Stimulated activated CD4-positive, alpha-beta T cell treated with anti-CD3 and anti-CD28 coated beads, Interleukin-2, amount 100 ng/mL, for 24 hours (primary cell): ENCODE results near the gene GLCCI1.

Source experiments
- DNase-seq, 2 donors: peaks; one replicate each; pipeline ENCODE4 v3.0.0-alpha.2; 2020

GLCCI1 gene

DNA sequence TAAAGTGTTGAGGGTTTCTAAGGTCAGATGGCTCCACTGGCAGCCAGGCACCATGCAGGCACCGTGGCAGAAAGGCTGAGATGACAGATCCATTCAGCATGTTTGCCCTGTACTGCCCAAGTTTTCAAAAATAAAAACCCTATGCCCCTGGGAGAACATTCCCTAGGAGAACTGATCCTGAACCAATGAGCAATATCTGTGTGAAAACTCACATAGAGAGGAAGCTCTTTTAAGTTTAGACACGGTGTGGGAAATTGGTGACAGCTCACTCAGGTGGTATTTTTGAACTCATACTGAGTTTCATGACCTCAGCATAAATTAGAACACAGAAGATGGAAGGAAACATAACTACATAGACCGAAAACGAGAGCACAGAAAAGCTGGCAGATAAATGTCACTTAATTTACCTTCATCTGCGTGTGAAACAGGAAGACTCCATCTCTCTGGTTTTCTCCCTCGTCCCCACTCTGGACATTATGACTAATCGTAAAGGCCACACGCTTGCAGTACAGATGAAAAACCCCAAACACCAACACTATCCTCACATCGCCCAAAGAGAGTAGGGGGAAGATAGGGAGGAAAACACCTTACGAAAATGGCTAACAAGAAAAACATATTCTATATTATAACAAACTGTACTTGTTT, 165.6 kb downstream of the GLCCI1 start:
- peak; percentile 21 to 52 for DNase-seq

DNA sequence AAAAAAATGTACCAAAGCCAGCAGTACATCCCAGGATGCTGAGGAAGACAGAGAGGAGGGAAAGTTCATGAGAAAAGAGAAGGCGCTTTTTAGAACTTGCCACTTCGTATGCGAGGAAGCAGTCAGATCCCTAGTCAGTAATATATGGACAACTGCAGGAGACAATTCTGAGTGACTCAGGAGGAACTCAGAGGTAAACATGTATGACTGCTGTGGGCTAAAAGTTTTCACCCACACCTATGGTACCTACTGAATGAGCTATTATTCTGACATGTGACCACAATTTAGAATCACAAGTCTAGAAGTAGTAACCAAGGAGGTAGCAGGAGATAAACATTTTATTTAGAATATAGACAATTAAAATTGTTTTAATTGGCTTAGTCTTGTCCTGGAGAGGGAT, 166.8 kb downstream of the GLCCI1 start:
- DNase-seq: no peak

DNA sequence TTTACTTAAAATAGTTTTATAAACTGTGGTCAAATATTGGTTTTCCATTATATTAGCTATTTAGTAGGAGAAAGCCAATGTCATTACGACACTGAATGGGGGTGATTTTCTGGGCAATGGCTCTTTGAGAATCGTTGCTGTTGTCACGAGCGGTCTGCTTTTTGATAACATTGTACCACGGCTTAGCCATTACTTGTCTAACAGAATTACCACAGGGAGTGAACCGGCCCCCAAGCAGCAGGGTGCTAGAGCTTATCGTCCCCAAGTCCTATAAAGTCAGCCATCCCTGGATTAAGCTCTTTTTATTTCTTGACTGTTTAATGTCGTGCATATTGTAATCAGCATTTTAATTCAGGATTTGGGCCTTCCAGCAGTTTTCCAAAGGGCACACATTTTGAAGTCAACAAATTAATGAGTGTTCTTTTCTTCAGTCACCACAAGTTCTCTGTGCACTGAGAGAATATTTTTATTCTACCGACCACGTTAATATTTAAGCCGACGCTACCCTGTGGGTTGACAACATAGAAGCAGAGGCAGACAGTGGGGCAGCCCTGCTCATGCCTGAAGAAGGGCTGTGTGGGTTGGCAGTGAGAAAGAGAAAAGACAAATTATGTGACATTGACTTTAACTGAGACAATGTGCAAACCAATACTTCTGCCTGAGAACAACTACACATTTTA, 167.6 kb downstream of the GLCCI1 start:
- no peak for DNase-seq
